Measurements from ENCODE around the gene ASIC1.

- TF ChIP-seq POLR2AphosphoS5 (IDR thresholded peaks at IDR 0.05) (no peak), CTCF (IDR thresholded peaks at IDR 0.05) (no peak), POLR2A (IDR thresholded peaks at IDR 0.05) (no peak)
Observed at GRCh38 chr12:50040657-50041056, 16.7 kb upstream of the ASIC1 start.
